B cell (primary cell): ENCODE measurements around the gene C16orf82. TPM values are rescaled to one million over a fixed set of nuclear protein-coding genes. Genes with fewer than 3 reads are reported as not detected.

Experiments used
- ATAC-seq: fragments of 200-7000 bp; cut with Tn5 transposase; one replicate; pipeline ENCODE4 v1.10.0; 2021; ENCODE audit warnings: low read depth, mild to moderate bottlenecking, moderate number of reproducible peaks, moderate library complexity
- CTCF ChIA-PET: fragments of 350-600 bp; sonication (Branson Sonifier 250); formaldehyde crosslinking; loops from one replicate; lab custom pipeline; 2021; ENCODE audit warnings: antibody characterized with exemption, inconsistent platforms; lab: Charles Lee
- POLR2A ChIA-PET: fragments of 350-600 bp; sonication (Branson Sonifier 250); formaldehyde crosslinking; loops from one replicate; lab custom pipeline; 2021; ENCODE audit warnings: antibody characterized with exemption; lab: Charles Lee
- DNase-seq: peaks from one replicate; pipeline ENCODE4 v3.0.0; 2013
- H2AFZ ChIP-seq: 2 replicates; pipeline ENCODE4 v1.6.1; 2012; ENCODE audit warnings: mild to moderate bottlenecking, low read depth, low read length; ENCODE audit not compliant: insufficient read depth, poor library complexity, severe bottlenecking
- H3K27ac ChIP-seq, 2 donors: 1 replicate in 1 of 2; 2 replicates in 1 of 2; pipeline ENCODE4 v1.5.1; 2012 to 2013; ENCODE audit warnings: low read length in 2 of 2, mild to moderate bottlenecking in 2 of 2, moderate library complexity in 1 of 2
- H3K27me3 ChIP-seq, 4 experiments: fragments of 200-600 bp in 1 of 4; sonication (generic) in 1 of 4; replicated peaks in 1 of 4; 1 replicate in 2 of 4; 2 replicates in 2 of 4; pipeline versions ENCODE4 v1.6.1 to v1.7.0; 2013 to 2016; ENCODE audit warnings: low read length in 3 of 4, mild to moderate bottlenecking in 2 of 4, mixed read lengths in 1 of 4, moderate library complexity in 1 of 4; ENCODE audit not compliant: insufficient read depth in 4 of 4, control insufficient read depth in 3 of 4; ENCODE audit errors: control extremely low read depth in 1 of 4
- H3K36me3 ChIP-seq, 2 experiments: replicated peaks in 1 of 2; 1 replicate in 1 of 2; 2 replicates in 1 of 2; pipeline versions ENCODE4 v1.6.1 to v1.7.1; 2013; ENCODE audit warnings: low read length in 1 of 2; ENCODE audit not compliant: insufficient read depth in 2 of 2, control insufficient read depth in 1 of 2; ENCODE audit errors: control extremely low read depth in 1 of 2, extremely low read depth in 1 of 2
- H3K4me1 ChIP-seq, 2 donors: fragments of 200-600 bp in 1 of 2; sonication (generic) in 1 of 2; 1 replicate in 1 of 2; 2 replicates in 1 of 2; pipeline versions ENCODE4 v1.5.1 to v1.6.1; 2013 to 2017; ENCODE audit warnings: low read length in 2 of 2; ENCODE audit not compliant: control insufficient read depth in 2 of 2, insufficient read depth in 2 of 2
- H3K4me2 ChIP-seq: replicated peaks from 2 replicates; pipeline ENCODE3; 2012; ENCODE audit warnings: mild to moderate bottlenecking, low read depth, low read length; ENCODE audit not compliant: poor library complexity, severe bottlenecking
- H3K4me3 ChIP-seq, 5 experiments: fragments of 200-600 bp in 1 of 5; sonication (generic) in 1 of 5; 1 replicate in 3 of 5; 2 replicates in 2 of 5; pipeline versions ENCODE4 v1.5.1 to v1.7.0; 2011 to 2016; ENCODE audit warnings: low read length in 4 of 5, mild to moderate bottlenecking in 4 of 5, low read depth in 2 of 5, control low read depth in 1 of 5, moderate library complexity in 1 of 5; ENCODE audit not compliant: insufficient read depth in 1 of 5; ENCODE audit errors: control extremely low read depth in 1 of 5, extremely low read depth in 1 of 5
- H3K79me2 ChIP-seq: fragments of 200-600 bp; sonication (generic); one replicate; pipeline ENCODE4 v1.6.0; 2016; ENCODE audit warnings: low read length; ENCODE audit not compliant: control insufficient read depth, insufficient read depth
- H3K9ac ChIP-seq: fragments of 200-600 bp; sonication (generic); 2 replicates; pipeline ENCODE4 v1.6.1; 2017; ENCODE audit warnings: mild to moderate bottlenecking, low read length, moderate library complexity
- H3K9me3 ChIP-seq, 3 donors: one replicate each; pipeline versions ENCODE4 v1.6.1 to v1.7.1; 2013; ENCODE audit warnings: low read length in 2 of 3; ENCODE audit not compliant: control insufficient read depth in 2 of 3, insufficient read depth in 1 of 3; ENCODE audit errors: control extremely low read depth in 1 of 3
- H4K20me1 ChIP-seq: 2 replicates; pipeline ENCODE4 v1.6.0; 2012; ENCODE audit warnings: mild to moderate bottlenecking, low read length; ENCODE audit not compliant: insufficient read depth, control insufficient read depth, poor library complexity, severe bottlenecking
- H3K27ac Mint-ChIP-seq: one replicate; pipeline ENCODE4 v1.8.0; 2021; ENCODE audit warnings: mixed read lengths
- H3K27me3 Mint-ChIP-seq: one replicate; pipeline ENCODE4 v1.8.0; 2021; ENCODE audit warnings: mixed read lengths
- H3K4me1 Mint-ChIP-seq: one replicate; pipeline ENCODE4 v1.8.0; 2021; ENCODE audit warnings: mixed read lengths
- H3K4me3 Mint-ChIP-seq: one replicate; pipeline ENCODE4 v1.8.0; 2021; ENCODE audit warnings: mixed read lengths
- H3K9me3 Mint-ChIP-seq: one replicate; pipeline ENCODE4 v1.8.0; 2022; ENCODE audit warnings: mixed read lengths; ENCODE audit not compliant: insufficient read depth
- CTCF ChIP-seq: fragments of 200-600 bp; IDR thresholded peaks from one replicate; pipeline ENCODE4 v1.8.0; 2022; ENCODE audit warnings: antibody characterized with exemption, mild to moderate bottlenecking
- EZH2 ChIP-seq: IDR thresholded peaks from 2 replicates; pipeline ENCODE4 v1.6.1; 2012; ENCODE audit warnings: borderline replicate concordance, low read depth, mild to moderate bottlenecking, moderate library complexity, low read length; ENCODE audit not compliant: insufficient read depth, poor library complexity, severe bottlenecking
- WGBS: methylation state at CpG from one replicate; pipeline ENCODE4 v1.1.5; 2013; ENCODE audit warnings: missing lambda C conversion rate; ENCODE audit not compliant: insufficient coverage; 5-methylcytosine and 5-hydroxymethylcytosine counted together
- intact Hi-C: fragments of 100-400 bp; cut with micrococcal nuclease; formaldehyde crosslinking; loops from one replicate; pipeline ENCODE4 v1.10.0; 2022
- polyA plus RNA-seq: library from polyadenylated mRNA; depleted of rRNA; stranded (reverse); fragments of >200 nt; gene quantifications from 2 replicates; pipeline ENCODE4 v1.2.3, GENCODE V29; 2012
- total RNA-seq, 2 donors: library from RNA; stranded (reverse); fragments of 120-200 nt in 1 of 2; gene quantifications; 1 replicate in 1 of 2; 2 replicates in 1 of 2; pipeline versions ENCODE4 v1.2.3 to v1.2.4, GENCODE V29; 2013 to 2022

Gene C16orf82
- total and polyA plus RNA-seq, 2 donors (not counting 1 experiment from before 2014, with no cell fraction given), result not detected

- no peak for TF ChIP-seq EZH2
- TF ChIP-seq CTCF, result no peak
- no peak overlapping the region for H3K4me2 ChIP-seq
- POLR2A ChIA-PET, result no interaction called here
- 100% methylated on average over 1 of the region's 6 CpGs for WGBS
- ATAC-seq, result no peak
- H3K4me3 Mint-ChIP-seq, result no peak overlapping the region
- peaks cover 0 to 9% (median 0%) of the 10 kb centered on the region in 3 donors for H3K9me3 ChIP-seq
- H3K27me3 Mint-ChIP-seq, result peaks cover 29% of the 10 kb centered on the region
- peaks cover 0 to 10% (median 3%) of the 10 kb centered on the region in 4 experiments for H3K27me3 ChIP-seq
- H3K27ac ChIP-seq, result no peak overlapping the region
- no peak overlapping the region for H3K9ac ChIP-seq
- no peaks in the 10 kb centered on the region for H4K20me1 ChIP-seq
- H3K79me2 ChIP-seq, result no peaks in the 10 kb centered on the region
- no peak overlapping the region for H3K4me3 ChIP-seq
- no peak overlapping the region for H2AFZ ChIP-seq
- CTCF ChIA-PET, result interaction anchor here (1.2 kb wide), 1 partner anchor 12 kb away, joined by 4 read pairs; no protein-coding TSS in a partner anchor
- DNase-seq, result no peak
- H3K4me1 ChIP-seq, result no peaks in the 10 kb centered on the region
- intact Hi-C loops, result no loop called here
- H3K9me3 Mint-ChIP-seq, result no peaks in the 10 kb centered on the region
- no peaks in the 10 kb centered on the region for H3K36me3 ChIP-seq
- no peak overlapping the region for H3K27ac Mint-ChIP-seq
- H3K4me1 Mint-ChIP-seq, result no peaks in the 10 kb centered on the region
These were observed 31.1 kb downstream of the C16orf82 start for GRCh38 chr16:27097800-27098230.

GRCh38 chr16:27098366-27099049, 31.8 kb downstream of the C16orf82 start:
- no peaks in the 10 kb centered on the region for H3K9me3 Mint-ChIP-seq
- no peak overlapping the region for H3K27ac Mint-ChIP-seq
- TF ChIP-seq CTCF (no peak), EZH2 (no peak)
- Histone ChIP-seq H3K79me2 (no peaks in the 10 kb centered on the region), H2AFZ (no peak overlapping the region), H3K27me3 (peaks cover 0 to 10% (median 3%) of the 10 kb centered on the region in 4 experiments), H3K4me3 (no peak overlapping the region), H4K20me1 (no peaks in the 10 kb centered on the region), H3K27ac (no peak overlapping the region), H3K36me3 (no peaks in the 10 kb centered on the region), H3K4me1 (no peaks in the 10 kb centered on the region), H3K4me2 (no peak overlapping the region), H3K9me3 (peaks cover 0 to 9% (median 0%) of the 10 kb centered on the region in 3 donors), H3K9ac (no peak overlapping the region)
- no CpG with 5 or more reads among the region's 3 CpGs for WGBS
- H3K4me3 Mint-ChIP-seq, result no peak overlapping the region
- DNase-seq, result no peak
- CTCF ChIA-PET, result interaction anchor here (1.2 kb wide), 1 partner anchor 11 kb away, joined by 4 read pairs; no protein-coding TSS in a partner anchor
- H3K27me3 Mint-ChIP-seq, result peaks cover 32% of the 10 kb centered on the region
- H3K4me1 Mint-ChIP-seq, result no peaks in the 10 kb centered on the region
- intact Hi-C loops, result no loop called here
- POLR2A ChIA-PET, result no interaction called here
- no peak for ATAC-seq
